SHP77 (cell line): ENCODE results near the gene RAI1.

ENCODE experiments used
- DNase-seq, 2 experiments: peaks; one replicate each; lab custom pipeline; 2025; lab: John Stamatoyannopoulos, UW

Gene RAI1

DNA sequence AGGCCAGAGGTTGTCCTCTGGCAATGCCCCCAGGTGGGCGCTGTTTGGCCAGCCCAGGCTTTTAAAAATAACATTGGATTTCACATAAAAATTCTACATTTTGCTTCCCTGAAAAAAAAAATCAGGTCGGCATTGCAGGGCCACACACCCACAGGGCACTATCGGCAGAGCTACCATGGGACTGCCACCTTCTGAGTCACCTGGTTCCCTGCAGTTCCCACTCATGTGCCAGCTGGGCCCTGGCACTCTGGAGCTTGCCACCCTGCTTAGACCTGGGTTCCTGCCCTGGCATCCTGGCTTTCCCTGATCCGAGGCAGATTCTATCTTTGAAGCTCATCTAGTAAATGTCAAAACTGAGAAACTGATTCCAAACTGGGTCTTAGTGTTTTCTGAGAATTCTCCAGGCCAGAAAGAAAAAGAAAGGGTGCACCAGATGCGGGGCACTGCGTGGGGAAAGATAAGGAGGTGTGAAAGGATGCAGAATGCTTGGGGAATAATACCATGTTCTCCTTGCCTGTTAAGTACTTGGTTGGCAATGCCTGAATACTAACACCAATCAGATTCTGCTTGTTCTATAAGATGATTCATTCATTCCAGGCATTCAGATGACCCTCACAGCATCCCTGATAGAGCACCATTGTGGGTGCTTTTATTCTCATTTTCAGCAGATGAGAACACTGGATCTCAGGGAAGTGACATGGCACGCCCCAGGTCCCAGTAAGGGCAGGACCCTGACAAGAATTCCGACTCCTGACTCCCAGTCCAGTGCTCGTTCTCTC, 51.8 kb downstream of the RAI1 start:
- DNase-seq, result no peak

GRCh38 chr17:17736205-17737183, 55.2 kb downstream of the RAI1 start:
- no peak for DNase-seq

DNA sequence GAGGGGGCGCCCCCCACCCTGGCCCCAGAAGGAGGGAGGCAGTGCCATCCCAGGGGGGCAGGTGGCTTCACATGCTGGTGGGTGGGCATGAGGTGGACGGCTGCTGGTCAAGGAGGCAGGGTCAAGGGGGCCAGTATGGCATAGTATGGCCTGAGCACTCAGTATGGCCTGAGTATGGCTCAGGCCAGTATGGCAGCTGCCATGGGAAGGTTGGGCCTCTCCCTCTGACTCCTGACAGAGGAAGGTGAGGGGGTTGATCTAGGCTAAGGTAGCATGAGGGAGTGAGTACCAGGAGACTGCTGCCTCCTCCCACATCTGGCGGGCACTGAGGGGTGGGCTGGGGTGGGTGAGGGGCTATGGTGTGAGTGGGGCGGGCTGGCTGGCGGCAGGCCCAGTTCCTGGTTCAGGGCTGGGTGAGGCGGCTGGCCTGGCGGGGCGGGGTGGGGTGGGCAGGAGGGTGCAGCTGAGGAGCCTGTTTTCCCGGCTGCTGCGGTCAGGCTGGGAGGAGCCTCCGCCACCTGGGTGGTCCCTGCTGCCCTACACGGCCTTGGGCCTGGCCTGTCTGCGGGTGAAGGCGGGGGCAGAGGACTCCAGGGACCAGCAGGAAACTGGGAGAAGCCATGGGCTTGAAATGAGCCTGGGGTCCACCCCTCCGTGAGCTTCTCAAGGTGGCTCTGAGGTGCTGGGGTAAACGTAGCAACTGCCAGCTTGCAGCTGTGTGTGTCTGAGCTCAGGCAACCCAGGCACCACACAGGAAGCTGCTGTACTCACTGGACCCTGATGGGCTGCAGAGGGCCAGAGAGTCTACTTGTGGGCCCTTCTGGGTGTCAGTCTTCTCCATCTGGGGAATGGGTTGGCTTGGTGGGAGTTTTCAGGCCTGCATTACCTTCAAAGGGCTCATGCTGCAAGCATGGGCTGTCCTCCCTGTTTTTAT, 57.0 kb downstream of the RAI1 start:
- peak; percentile 49 to 78 for DNase-seq

DNA sequence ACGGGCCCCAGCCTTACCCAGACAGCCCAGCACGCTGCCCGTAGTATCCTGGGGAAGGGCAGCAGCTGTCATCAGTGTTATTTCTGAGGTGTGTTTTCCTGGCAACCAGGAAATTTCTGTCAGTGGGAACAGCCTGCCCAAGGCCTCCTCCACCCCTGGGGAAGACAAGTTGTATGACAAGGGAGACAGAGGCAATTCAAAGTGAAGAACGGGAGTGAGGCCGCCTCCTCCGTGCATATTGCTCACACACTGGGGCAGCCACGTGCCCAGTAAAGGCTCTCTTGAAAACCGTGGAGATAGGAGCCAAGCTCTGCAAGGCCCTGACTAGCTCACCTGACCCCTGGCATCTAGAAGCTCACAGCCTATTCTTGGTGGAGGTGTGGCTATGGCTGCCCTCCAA, 57.6 kb downstream of the RAI1 start:
- DNase-seq, result peak in 1 of 2 experiments; percentile 62

DNA sequence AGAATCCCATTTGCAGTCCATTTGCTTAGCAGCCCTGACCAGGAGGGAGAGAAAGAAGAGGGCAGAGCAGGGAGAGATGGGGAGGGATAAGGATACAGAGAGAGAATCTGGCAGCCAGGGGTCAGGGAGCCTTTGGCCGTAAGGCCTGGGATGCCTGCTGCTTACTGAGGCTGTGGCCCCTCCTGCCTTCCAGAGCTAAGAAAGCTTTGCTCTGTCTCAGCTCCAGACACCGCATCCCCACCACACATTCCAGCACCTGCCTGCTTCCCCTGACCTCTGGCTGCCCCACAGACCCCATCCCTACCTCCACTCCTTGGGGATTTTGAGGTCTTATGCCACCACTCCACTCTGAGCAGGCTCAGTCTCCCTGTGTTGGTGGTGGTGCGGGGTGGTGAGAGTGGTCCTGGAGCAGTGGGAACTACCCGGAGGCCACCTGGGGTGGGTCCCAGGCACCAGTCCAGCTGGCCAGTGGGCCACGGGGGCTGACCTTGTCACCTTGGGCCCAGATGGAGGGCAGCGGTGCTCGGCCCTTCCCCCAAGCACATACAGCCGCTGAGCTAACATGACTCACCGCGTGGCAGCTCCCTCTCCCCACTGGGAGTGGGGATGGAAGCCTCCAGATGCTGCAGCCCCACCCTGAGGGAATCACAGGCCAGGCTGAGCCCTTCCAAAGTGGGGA, 58.3 kb downstream of the RAI1 start:
- peak; percentile 31 to 59 for DNase-seq

DNA sequence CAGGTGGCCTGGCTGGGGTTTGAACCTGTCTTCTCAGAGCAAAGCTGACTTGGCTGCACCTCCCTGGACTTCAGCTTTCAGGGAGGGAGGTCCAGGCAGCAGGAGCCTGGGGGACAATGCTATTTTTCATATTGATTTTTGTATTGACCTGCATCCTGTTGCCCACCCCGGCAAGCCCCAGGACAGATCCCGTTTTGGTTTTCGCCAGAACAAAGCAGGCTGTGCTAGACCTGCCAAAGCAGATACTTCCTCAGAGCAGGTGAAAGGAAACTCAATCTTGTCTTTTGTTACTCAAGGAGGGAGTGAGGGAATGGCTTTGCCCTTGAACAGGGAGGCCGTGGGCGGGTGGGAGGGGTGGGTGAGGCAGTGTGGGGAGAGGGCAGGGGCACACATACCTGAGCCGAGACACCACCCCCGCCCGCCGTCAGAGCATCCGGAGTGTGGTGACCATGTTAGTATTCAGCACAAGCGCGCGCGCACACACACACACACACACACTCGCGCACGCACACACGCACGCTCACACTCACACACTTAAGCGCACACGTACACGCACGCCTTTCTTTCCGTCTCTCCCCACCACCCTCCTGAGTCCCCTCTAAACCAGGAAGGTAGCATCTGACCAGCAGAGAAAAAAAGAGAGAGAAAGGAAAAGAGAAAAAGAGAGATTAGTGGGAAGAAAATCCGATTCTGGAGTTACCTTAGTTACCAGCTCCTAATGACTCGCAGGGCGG, 59.5 kb downstream of the RAI1 start:
- no peak for DNase-seq

DNA sequence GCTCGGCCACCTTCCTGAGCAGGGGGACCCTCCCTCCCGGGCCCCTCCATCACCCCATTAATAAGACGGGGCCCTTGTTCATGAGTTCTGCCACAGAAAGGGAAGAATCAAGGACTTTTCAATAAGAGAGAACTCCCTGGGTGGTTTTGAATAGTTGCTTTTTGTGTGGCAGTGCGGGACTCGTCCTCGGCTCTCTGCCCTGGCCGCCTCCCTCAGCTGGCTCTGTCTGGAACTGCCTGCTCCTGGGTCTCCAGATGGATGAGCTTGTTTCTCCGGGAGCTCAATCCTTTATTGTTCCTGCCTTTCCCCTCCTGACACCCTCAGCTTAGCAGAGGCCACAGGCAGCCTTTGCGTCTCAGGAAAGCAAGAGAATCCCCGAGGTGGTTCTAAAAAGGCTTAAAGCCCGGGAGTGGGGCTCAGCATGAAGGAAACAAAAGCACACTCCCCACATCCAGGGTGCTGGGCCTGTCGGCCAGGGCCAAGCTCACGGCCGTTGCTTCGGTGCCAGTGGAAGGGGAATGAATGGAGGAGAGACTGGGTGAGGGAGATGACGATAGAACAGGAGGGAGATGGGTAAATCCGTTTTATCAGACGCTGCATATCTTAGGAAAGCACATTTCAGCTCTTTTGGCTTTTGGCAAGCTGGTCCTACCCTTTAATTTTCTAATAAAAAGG, 60.2 kb downstream of the RAI1 start:
- DNase-seq, result no peak

- DNase-seq, result no peak
Measured at GRCh38 chr17:17742133-17742621, 60.9 kb downstream of the RAI1 start.

DNA sequence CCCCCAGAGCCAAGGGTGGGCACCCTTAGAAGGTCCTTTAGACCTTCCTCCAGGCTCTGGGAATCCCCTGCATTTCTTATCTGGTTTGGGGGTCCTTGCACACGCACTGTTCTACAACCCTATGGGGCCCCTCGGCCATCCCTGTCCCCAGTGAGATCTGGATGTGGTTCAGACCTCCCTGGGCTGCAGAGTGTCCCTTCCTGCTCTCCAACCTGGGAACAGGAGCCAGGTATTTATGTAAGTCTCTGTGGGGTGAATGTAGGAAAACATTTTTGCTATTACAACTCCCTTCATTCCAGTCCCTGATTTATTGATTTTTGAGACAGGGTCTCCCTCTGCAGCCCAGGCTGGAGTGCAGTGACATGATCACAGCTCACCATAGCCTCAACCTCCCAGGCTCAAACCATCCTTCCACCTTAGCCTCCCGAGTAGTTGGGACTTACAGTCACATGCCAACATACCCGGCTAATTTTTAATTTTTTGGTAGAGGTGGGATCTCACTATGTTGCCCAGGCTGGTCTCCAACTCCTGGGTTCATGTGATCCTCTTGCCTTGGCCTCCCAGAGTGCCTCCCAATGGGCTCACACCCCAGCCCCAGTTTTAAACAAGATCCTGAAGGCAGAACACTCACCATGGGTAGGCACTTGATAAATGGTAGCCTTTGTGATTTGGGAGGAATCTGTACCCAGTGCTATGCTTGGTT, 61.6 kb downstream of the RAI1 start:
- no peak for DNase-seq

DNA sequence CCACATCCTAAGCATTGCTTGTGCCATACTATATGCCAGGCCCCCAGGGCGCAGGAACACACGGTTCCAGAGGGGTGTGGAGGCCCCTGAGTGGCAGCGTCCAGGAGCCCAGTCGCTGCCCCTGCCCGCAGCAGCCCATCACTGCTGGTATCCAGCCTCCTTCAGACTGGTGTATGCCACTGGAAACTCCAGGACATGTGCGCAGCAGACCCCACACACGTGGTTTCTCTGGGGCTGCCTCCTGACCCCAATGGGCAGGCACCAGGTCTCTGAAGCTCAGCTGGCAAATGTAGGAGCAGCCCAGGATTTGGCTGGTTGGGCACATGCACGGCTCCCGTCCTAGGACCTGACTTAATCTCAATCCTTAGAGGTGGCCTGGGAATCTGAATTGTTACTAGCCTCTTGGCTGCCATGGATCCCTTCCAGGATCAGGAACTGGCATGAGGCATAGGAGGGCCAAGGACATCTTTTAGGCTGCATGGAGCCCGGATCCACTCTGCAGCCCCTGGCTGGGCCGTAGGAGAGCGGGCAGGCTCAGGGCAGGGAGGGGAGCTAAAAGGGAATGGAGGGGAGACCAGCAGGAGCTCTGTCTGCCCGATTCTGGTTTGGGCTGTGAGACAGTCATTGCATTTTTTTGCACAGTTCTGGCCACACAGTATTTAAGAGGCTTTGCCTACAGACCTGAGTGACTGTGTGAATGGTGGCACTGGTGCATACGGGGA, 62.3 kb downstream of the RAI1 start:
- DNase-seq, result no peak

- no peak for DNase-seq
Measured at GRCh38 chr17:17744116-17744515, 62.9 kb downstream of the RAI1 start.

- no peak for DNase-seq
Measured at GRCh38 chr17:17745476-17746455, 64.5 kb downstream of the RAI1 start.

- no peak for DNase-seq
Measured at GRCh38 chr17:17748179-17748578, 66.9 kb downstream of the RAI1 start.

- no peak for DNase-seq
Measured at GRCh38 chr17:17748604-17749003, 67.3 kb downstream of the RAI1 start.

GRCh38 chr17:17749025-17749772, 67.9 kb downstream of the RAI1 start:
- DNase-seq, result no peak

- DNase-seq, result peak; percentile 72 to 81
Measured at GRCh38 chr17:17749921-17750320, 68.7 kb downstream of the RAI1 start.

DNA sequence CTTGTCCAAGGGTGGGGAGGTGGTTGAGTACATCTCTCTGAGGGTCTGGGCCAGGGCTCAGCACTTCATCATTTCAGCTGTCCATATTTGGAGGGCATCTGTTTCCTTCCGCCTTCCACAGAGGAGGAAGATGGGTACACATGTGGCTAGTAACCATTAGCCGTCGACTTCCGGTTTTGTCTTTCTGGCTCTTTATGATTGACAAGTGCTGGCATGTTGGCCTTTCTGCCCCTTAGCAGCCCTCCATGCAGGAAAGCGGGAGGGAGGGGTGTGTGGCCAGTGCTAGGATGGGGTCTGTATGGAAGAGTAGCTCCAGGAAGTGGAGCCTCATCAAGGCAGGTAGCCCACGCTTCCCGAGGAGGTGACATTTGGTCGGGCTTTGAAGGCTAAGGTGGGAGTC, 69.6 kb downstream of the RAI1 start:
- DNase-seq, result peak; percentile 89 to 92
